Muscle of arm (tissue), 12 donors: ENCODE results near the gene AMN. TPM values are rescaled to one million over a fixed set of nuclear protein-coding genes. Genes with fewer than 3 reads are reported as not detected.

ENCODE experiments used
- DNase-seq: peaks from one replicate; pipeline ENCODE4 v3.0.0-alpha.2; 2013
- polyA plus RNA-seq, 12 donors: library from polyadenylated mRNA; unstranded; fragments of 120-200 nt; gene quantifications; one replicate each; pipeline ENCODE4 v1.2.1, GENCODE V29; 2013; ENCODE audit not compliant: insufficient read length in 12 of 12

AMN gene
- polyA plus RNA-seq, 12 donors: 0.16 to 32.7 (median 0.62) TPM; not detected in 1

GRCh38 chr14:102943979-102944378 is 21.5 kb downstream of the AMN start:
- no peak for DNase-seq

- DNase-seq: no peak
Observed at GRCh38 chr14:102944448-102945330, 22.2 kb downstream of the AMN start.

GRCh38 chr14:102945346-102946130 is 23.1 kb downstream of the AMN start:
- no peak for DNase-seq

GRCh38 chr14:102947321-102948103 is 25.0 kb downstream of the AMN start:
- DNase-seq: no peak

- no peak for DNase-seq
Observed at GRCh38 chr14:102948698-102949061, 26.2 kb downstream of the AMN start.

GRCh38 chr14:102949062-102949800 is 26.8 kb downstream of the AMN start:
- peak; percentile 25 for DNase-seq

- DNase-seq: no peak
Observed at GRCh38 chr14:102949801-102950451, 27.5 kb downstream of the AMN start.

GRCh38 chr14:102951034-102951433 is 28.6 kb downstream of the AMN start:
- no peak for DNase-seq

- no peak for DNase-seq
Observed at GRCh38 chr14:102951799-102952198, 29.3 kb downstream of the AMN start.

- DNase-seq: no peak
Observed at GRCh38 chr14:102952276-102952675, 29.8 kb downstream of the AMN start.

- DNase-seq: no peak
Observed at GRCh38 chr14:102953100-102953499, 30.6 kb downstream of the AMN start.

- no peak for DNase-seq
Observed at GRCh38 chr14:102954081-102954789, 31.8 kb downstream of the AMN start.

GRCh38 chr14:102955636-102956408 is 33.4 kb downstream of the AMN start:
- no peak for DNase-seq

- no peak for DNase-seq
Observed at GRCh38 chr14:102957222-102957621, 34.8 kb downstream of the AMN start.

- DNase-seq: no peak
Observed at GRCh38 chr14:102958461-102958860, 36.0 kb downstream of the AMN start.

- no peak for DNase-seq
Observed at GRCh38 chr14:102962111-102962627, 39.7 kb downstream of the AMN start.

GRCh38 chr14:102964152-102964730 is 41.8 kb downstream of the AMN start:
- DNase-seq: no peak

GRCh38 chr14:102965282-102965681 is 42.8 kb downstream of the AMN start:
- no peak for DNase-seq
